Mesendoderm (in vitro differentiated cells): ENCODE results near the gene AFAP1L1.
A peak's percentile ranks its signal among the peaks of the same experiment; 100 is the strongest.

Source experiments
- DNase-seq: peaks from one replicate; pipeline ENCODE4 v3.0.0; 2013
- H2AK5ac ChIP-seq: 2 replicates; pipeline ENCODE4 v1.6.1; 2013; ENCODE audit warnings: low read length, inconsistent platforms
- H2BK120ac ChIP-seq: 2 replicates; pipeline ENCODE4 v1.6.1; 2013; ENCODE audit warnings: low read depth, mild to moderate bottlenecking, low read length, moderate library complexity, mixed read lengths
- H2BK15ac ChIP-seq: replicated peaks from 2 replicates; pipeline ENCODE4 v1.6.1; 2013; ENCODE audit warnings: low read depth, mild to moderate bottlenecking, moderate library complexity
- H2BK5ac ChIP-seq: 2 replicates; pipeline ENCODE4 v1.6.1; 2013; ENCODE audit warnings: low read length, inconsistent platforms
- H3K18ac ChIP-seq: 2 replicates; pipeline ENCODE4 v1.6.1; 2013; ENCODE audit warnings: mild to moderate bottlenecking, low read length, mixed read lengths
- H3K23ac ChIP-seq: one replicate; pipeline ENCODE4 v1.6.1; 2013; ENCODE audit warnings: low read length
- H3K27ac ChIP-seq: 2 replicates; pipeline ENCODE4 v1.5.1; 2013; ENCODE audit warnings: low read depth, mild to moderate bottlenecking, inconsistent platforms, low read length, moderate library complexity
- H3K27me3 ChIP-seq: 2 replicates; pipeline ENCODE4 v1.6.1; 2013; ENCODE audit warnings: low read length, control low read depth, mild to moderate bottlenecking, inconsistent platforms; ENCODE audit not compliant: insufficient read depth, poor library complexity
- H3K36me3 ChIP-seq: 2 replicates; pipeline ENCODE4 v1.6.1; 2013; ENCODE audit warnings: low read length, inconsistent platforms; ENCODE audit not compliant: control insufficient read depth, insufficient read depth
- H3K4ac ChIP-seq: one replicate; pipeline ENCODE4 v1.6.1; 2013; ENCODE audit warnings: low read depth, mild to moderate bottlenecking, low read length, moderate library complexity
- H3K4me1 ChIP-seq: 2 replicates; pipeline ENCODE4 v1.6.1; 2013; ENCODE audit warnings: low read depth, low read length, inconsistent platforms; ENCODE audit not compliant: control insufficient read depth
- H3K4me2 ChIP-seq: 2 replicates; pipeline ENCODE4 v1.6.1; 2013; ENCODE audit warnings: low read length
- H3K4me3 ChIP-seq: 2 replicates; pipeline ENCODE4 v1.5.1; 2013; ENCODE audit warnings: mild to moderate bottlenecking, low read length
- H3K56ac ChIP-seq: one replicate; pipeline ENCODE4 v1.6.1; 2013; ENCODE audit warnings: low read length
- H3K79me1 ChIP-seq: 2 replicates; pipeline ENCODE4 v1.6.1; 2013; ENCODE audit warnings: low read length, inconsistent platforms
- H3K79me2 ChIP-seq: 2 replicates; pipeline ENCODE4 v1.6.1; 2013; ENCODE audit warnings: mild to moderate bottlenecking, low read length; ENCODE audit not compliant: control insufficient read depth, insufficient read depth
- H3K9ac ChIP-seq: 2 replicates; pipeline ENCODE4 v1.6.1; 2013; ENCODE audit warnings: low read length, inconsistent platforms
- H4K5ac ChIP-seq: one replicate; pipeline ENCODE4 v1.6.1; 2013; ENCODE audit warnings: low read length
- H4K8ac ChIP-seq: one replicate; pipeline ENCODE4 v1.6.1; 2013; ENCODE audit warnings: low read depth, mild to moderate bottlenecking, control low read depth, low read length, moderate library complexity
- WGBS: extraction: QIAGEN DNeasy Blood & Tissue Kit; methylation state at CpG from one replicate; pipeline ENCODE4 v1.1.7; 2013; ENCODE audit warnings: low lambda C conversion rate, missing lambda C conversion rate; ENCODE audit not compliant: insufficient coverage; ENCODE audit errors: extremely low coverage; 5-methylcytosine and 5-hydroxymethylcytosine counted together

The AFAP1L1 gene

GRCh38 chr5:149264439-149265067, 7.1 kb upstream of the AFAP1L1 start:
- H3K79me2 ChIP-seq = no peaks in the 10 kb centered on the region
- no peak overlapping the region for H2BK120ac ChIP-seq
- H2BK5ac ChIP-seq = no peak overlapping the region
- no CpG with 5 or more reads among the region's 12 CpGs for WGBS
- H3K36me3 ChIP-seq = no peaks in the 10 kb centered on the region
- H3K9ac ChIP-seq = no peak overlapping the region
- DNase-seq = peak; percentile 81
- H3K27me3 ChIP-seq = no peaks in the 10 kb centered on the region
- no peak overlapping the region for H3K27ac ChIP-seq
- H3K79me1 ChIP-seq = no peaks in the 10 kb centered on the region
- H3K23ac ChIP-seq = no peak overlapping the region
- H3K4me3 ChIP-seq = no peak overlapping the region
- H2AK5ac ChIP-seq = no peak overlapping the region
- H3K4me2 ChIP-seq = no peak overlapping the region
- no peak overlapping the region for H3K56ac ChIP-seq
- H3K4ac ChIP-seq = no peak overlapping the region
- H2BK15ac ChIP-seq = no peak overlapping the region
- H4K8ac ChIP-seq = no peak overlapping the region
- H3K4me1 ChIP-seq = no peaks in the 10 kb centered on the region
- H3K18ac ChIP-seq = no peak overlapping the region
- no peak overlapping the region for H4K5ac ChIP-seq

DNA sequence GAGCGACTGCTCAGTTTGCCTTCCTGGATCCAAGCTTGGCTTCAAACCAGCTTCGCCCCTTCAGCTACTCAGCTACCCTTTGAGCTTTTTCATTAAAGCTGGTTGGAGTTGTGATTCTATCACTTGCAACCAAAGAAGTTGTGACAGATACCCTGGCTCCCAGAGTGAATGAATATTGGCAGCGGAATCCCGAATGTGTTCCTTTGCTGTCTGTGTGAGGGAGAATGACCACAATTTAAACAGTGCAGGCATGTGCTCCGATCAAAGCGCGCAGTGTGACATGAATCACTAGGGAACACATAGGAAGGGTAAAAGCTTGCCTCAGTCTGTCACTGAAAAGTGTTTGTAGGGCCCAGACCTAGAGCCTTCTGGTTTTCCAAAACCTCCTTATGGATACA, 6.6 kb upstream of the AFAP1L1 start:
- Histone ChIP-seq H2AK5ac (no peak overlapping the region), H4K8ac (no peak overlapping the region), H3K4me3 (no peak overlapping the region), H3K36me3 (no peaks in the 10 kb centered on the region), H3K18ac (no peak overlapping the region), H3K9ac (no peak overlapping the region), H3K79me1 (no peaks in the 10 kb centered on the region), H4K5ac (no peak overlapping the region), H2BK5ac (no peak overlapping the region), H3K27ac (no peak overlapping the region), H3K4me1 (no peaks in the 10 kb centered on the region), H2BK120ac (no peak overlapping the region), H3K4ac (no peak overlapping the region), H3K4me2 (no peak overlapping the region), H3K79me2 (no peaks in the 10 kb centered on the region), H3K27me3 (no peaks in the 10 kb centered on the region), H3K23ac (no peak overlapping the region), H3K56ac (no peak overlapping the region), H2BK15ac (no peak overlapping the region)
- DNase-seq = no peak
- WGBS = no CpG with 5 or more reads among the region's 7 CpGs

DNA sequence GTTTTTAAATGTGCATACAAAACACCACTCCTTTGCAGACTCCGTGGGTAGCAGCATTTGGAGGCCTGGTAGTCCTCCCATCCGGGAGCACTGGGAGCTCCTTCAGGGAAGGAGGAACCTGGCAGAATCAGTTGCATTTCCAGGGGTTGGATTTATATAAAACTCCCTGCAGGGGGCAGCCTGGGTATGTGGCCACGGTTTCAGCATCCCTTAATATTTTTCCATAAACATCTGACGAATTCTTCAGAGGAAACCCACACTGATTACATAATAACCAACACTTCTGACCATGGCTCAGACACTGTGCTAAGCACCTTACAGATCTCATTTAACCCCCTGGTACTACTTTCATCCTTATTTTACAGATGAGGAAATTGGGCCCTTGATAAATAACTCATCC, 6.1 kb upstream of the AFAP1L1 start:
- no peak overlapping the region for H2BK15ac ChIP-seq
- peak; percentile 22 for DNase-seq

DNA sequence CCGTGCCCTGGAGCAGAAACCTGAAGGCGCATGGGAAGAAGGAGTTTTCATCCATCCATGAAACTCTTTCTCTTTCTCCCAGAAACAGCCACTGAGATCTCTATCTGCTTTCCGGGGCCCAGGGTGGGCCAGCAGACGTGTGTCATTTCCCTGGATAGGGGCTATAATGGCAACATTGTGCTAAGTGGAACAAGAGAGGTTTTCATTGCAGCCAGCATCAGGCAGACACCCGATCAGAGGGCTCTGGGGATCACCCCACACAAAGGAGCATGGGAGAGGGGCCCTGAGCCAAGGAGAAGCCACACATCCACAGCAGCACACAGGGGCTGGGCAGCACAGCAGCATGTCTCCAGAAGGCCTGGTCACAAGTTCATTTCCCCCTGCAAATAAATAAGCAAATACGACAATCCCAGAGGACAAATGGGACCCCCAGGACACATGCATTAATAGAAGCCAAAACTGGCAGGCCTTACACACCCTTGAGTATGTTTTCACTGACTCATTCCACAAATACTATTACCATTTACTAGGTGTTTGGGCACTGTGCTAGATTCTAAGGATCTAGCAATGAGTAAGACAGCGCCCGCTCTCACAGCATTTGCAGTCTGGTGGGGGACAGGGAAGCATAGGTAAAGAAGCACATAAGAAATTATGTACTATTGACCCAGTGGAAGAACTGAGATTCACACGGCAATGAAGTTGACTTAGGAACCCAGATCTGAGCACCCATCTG, 4.3 kb upstream of the AFAP1L1 start:
- H3K4me1 ChIP-seq = no peaks in the 10 kb centered on the region
- DNase-seq = no peak
- H3K27me3 ChIP-seq = peaks cover 3% of the 10 kb centered on the region
- H3K4ac ChIP-seq = no peak overlapping the region
- H3K79me1 ChIP-seq = no peaks in the 10 kb centered on the region
- no peak overlapping the region for H3K4me3 ChIP-seq
- no peak overlapping the region for H3K9ac ChIP-seq
- H2BK120ac ChIP-seq = no peak overlapping the region
- H2BK5ac ChIP-seq = no peak overlapping the region
- H4K5ac ChIP-seq = no peak overlapping the region
- no peak overlapping the region for H3K18ac ChIP-seq
- H3K36me3 ChIP-seq = no peaks in the 10 kb centered on the region
- H3K27ac ChIP-seq = no peak overlapping the region
- H2AK5ac ChIP-seq = no peak overlapping the region
- H3K4me2 ChIP-seq = no peak overlapping the region
- H3K79me2 ChIP-seq = no peaks in the 10 kb centered on the region
- no peak overlapping the region for H3K23ac ChIP-seq
- no peak overlapping the region for H3K56ac ChIP-seq
- WGBS = no CpG with 5 or more reads among the region's 9 CpGs
- no peak overlapping the region for H4K8ac ChIP-seq
- no peak overlapping the region for H2BK15ac ChIP-seq

More for the DNA sequence above, 6.1 kb upstream of the AFAP1L1 start:
- no peak overlapping the region for H4K8ac ChIP-seq
- H3K27me3 ChIP-seq = peaks cover under 1% of the 10 kb centered on the region
- H3K4me1 ChIP-seq = no peaks in the 10 kb centered on the region
- H3K4me3 ChIP-seq = no peak overlapping the region
- no peak overlapping the region for H3K9ac ChIP-seq
- no peak overlapping the region for H2BK5ac ChIP-seq
- H3K18ac ChIP-seq = no peak overlapping the region
- H3K79me2 ChIP-seq = no peaks in the 10 kb centered on the region
- no peak overlapping the region for H3K4me2 ChIP-seq
- H3K56ac ChIP-seq = no peak overlapping the region
- H3K23ac ChIP-seq = no peak overlapping the region
- no peaks in the 10 kb centered on the region for H3K36me3 ChIP-seq
- no peak overlapping the region for H2AK5ac ChIP-seq
- no peaks in the 10 kb centered on the region for H3K79me1 ChIP-seq
- H4K5ac ChIP-seq = no peak overlapping the region
- no peak overlapping the region for H2BK120ac ChIP-seq
- no CpG with 5 or more reads among the region's 4 CpGs for WGBS
- no peak overlapping the region for H3K27ac ChIP-seq
- no peak overlapping the region for H3K4ac ChIP-seq

DNA sequence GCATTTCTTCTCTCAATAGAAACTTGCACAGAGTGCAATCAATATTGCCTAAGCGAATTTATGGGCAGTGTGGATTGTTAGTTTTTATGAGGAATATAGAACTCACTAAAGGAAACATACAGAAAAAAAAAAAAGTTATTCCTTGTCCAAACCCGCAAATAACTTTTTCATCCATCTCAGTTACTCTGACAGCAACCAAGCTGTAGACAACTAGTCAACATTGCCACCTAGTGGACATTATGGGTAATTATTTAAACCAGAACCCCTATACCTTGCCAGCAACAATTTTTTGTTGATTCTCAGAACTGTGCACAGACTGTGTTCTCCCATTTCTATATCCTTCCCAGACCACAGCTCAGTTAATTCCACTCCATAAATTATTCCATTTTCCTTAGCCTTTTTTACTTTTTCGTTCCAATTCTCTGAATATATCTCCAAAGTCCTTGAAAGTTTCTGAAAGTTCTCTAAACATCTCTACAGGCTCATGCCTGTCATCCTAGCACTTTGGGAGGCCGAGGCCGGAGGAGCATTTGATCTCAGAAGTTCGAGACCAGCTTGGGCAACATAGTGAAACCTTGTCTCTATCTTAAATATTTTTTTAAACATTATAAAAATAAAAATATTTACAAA, 2.6 kb upstream of the AFAP1L1 start:
- Histone ChIP-seq H3K79me2 (no peaks in the 10 kb centered on the region), H3K18ac (no peak overlapping the region), H2BK15ac (no peak overlapping the region), H3K56ac (no peak overlapping the region), H2BK120ac (no peak overlapping the region), H3K36me3 (no peaks in the 10 kb centered on the region), H3K79me1 (no peaks in the 10 kb centered on the region), H4K5ac (no peak overlapping the region), H3K4me1 (peaks cover 5% of the 10 kb centered on the region), H3K23ac (no peak overlapping the region), H3K9ac (no peak overlapping the region), H4K8ac (no peak overlapping the region), H2AK5ac (no peak overlapping the region), H3K27ac (no peak overlapping the region), H3K4me3 (no peak overlapping the region), H3K27me3 (peaks cover 7% of the 10 kb centered on the region), H2BK5ac (no peak overlapping the region), H3K4me2 (no peak overlapping the region), H3K4ac (no peak overlapping the region)
- WGBS = no CpG with 5 or more reads among the region's 6 CpGs
- DNase-seq = peak; percentile 56
